ENCODE measurements around the gene CAMTA1.

Gene CAMTA1

GRCh38 chr1:7221826-7222694 lies 436.8 kb downstream of the CAMTA1 start:
- DNase-seq = no peak

GRCh38 chr1:7222695-7223015 lies 437.4 kb downstream of the CAMTA1 start:
- no peak for DNase-seq

DNA sequence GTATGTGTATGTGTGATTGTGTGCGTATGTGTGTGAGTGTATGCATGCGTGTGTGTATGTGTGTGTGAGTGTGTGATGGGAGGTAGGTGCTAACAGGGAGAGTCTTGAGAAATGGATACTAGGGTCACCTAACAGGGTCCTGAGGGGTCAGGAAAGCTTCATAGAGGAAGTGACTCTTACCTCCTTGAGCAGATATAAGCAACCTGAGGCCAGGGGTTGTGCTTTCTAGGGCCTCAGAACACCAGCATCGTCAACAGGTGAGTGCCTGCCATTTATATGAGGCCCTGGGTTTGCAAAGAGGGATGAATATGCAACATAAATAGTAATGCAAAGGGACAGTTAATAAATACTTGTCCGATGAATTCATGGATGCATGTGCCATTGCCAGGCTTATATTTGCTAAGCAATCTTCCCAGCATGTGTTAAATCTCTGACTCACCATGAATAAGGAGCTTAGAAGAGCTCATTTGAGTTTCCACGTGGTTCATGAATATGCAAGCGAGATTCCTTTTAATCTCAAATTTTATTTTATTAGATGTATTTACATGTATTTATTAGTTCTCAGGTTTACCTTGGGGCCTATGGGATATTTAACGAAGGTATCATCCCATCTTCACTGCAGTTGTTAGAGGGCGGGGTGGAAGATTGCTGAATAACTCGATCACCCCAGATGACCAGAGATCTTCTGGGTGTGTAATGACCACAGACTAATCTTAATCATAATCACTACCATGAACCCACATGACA lies 438.3 kb downstream of the CAMTA1 start:
- DNase-seq = no peak

- peak; percentile 50 for DNase-seq
Measured at GRCh38 chr1:7224081-7224534, 438.9 kb downstream of the CAMTA1 start.

GRCh38 chr1:7224644-7225043 lies 439.4 kb downstream of the CAMTA1 start:
- DNase-seq = no peak

DNA sequence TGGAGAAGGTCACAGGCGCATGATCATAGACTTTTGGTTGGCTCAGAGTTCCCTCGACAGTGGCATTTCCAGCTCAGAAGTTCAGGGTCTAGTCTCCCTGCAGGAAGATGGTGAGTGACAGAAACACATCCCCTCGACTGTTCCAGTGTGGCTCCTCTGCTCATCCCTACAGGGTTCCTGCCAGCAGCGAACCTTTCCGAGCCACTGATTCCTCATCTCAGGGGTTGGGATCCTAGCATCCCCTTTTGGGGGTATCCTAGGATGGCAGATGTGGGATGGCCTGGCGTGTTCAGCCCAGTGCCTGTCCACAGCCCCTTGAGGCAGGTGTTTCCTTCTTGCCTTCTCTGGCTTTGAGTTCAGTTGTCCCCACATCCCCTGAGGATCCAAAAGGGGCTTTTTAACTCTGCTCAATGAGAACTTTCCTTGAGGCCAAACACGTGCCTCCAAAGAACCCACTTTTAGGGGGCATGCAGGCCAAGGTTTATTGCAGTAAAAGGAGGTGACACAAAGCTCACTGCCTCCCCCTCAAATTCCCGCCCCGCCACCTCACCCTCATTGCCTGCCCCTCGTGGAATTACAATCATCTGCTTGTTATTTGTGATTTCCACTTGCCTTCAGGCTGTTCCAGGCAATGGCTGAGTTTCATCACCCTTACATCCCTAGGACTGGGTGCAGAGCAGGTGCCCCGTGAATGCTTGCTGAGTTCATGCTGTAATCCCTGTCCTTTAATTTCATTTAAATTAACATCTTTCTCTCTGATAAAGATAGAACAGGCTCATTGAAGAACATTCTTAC lies 440.7 kb downstream of the CAMTA1 start:
- DNase-seq = no peak

DNA sequence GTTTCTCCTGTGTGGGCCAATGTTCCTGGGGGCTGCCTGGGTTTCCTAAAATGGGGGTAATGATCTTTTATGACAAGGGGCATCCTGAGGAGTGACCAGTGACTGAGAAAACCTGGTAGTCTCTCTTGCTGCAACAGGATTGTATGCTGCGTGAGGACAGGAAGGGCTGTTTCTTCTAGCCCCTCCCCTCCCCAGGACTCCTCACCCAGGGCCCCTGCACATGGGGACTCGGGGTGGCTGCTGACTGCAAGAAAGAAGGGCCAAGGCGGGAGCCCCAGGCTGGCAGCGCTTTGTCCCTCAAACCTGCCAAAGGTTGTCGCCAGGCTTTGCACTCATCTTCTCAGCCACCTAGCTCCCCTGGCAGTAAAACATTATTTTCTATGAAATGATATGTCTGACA lies 442.4 kb downstream of the CAMTA1 start:
- DNase-seq = no peak

- no peak for DNase-seq
Measured at GRCh38 chr1:7228252-7228961, 443.2 kb downstream of the CAMTA1 start.

DNA sequence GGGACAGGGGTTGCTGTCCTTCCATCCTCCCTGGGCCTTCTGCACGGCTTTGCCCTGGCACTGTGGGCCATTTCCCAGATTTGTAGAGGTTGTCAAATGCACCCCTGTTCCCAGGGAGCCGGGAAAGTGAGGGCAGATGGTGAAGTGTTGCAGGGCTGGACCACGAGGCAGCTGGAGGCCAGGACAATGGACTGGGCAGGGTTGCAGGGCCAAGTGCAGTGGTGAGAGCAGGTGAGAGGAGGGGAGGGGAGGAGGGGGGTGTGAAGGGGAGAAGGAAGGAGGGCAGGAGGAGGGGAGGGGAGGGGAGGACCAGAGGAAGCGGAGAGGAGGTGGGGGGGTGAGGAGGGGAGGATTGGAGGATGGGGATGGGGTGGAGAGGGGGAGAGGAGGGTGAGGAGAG lies 443.9 kb downstream of the CAMTA1 start:
- no peak for DNase-seq

GRCh38 chr1:7229696-7230631 lies 444.7 kb downstream of the CAMTA1 start:
- peak; percentile 51 for DNase-seq

DNA sequence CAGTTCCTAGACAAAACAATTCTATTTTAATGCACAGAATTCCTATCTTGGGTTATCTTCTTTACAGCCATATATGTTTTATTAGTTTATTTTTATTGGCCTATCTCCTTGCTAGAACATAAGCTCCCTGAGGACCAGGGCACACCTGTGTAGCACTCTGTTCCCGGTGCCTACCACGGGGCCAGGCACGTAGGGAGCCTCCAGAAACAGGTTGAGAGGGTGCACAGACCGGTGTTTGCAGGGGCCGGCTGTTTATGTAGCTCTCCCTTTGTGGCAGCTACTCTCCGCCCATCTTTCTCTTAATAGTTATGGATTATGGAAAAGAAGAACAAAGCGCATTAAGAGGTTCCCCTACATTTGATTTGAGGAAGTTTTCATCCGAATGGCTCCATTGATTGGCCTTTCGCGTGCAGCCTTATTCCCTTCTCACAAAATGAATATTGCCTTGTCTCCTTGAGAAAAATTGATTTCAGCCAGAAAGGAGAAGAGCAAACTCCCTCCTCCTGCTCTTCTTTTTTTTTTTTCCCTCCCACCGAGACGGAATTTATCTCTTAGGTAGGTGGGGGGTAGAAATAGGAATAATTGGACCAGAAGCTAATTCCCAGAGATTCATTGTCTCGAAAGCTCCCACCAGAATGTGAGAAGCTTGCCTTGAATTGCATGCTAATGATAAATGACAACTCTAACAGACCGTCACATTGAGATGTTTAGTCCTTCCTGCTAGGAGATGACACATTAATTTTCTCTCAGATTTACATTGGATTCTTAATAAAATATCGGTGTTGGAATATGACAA lies 447.4 kb downstream of the CAMTA1 start:
- no peak for DNase-seq

DNA sequence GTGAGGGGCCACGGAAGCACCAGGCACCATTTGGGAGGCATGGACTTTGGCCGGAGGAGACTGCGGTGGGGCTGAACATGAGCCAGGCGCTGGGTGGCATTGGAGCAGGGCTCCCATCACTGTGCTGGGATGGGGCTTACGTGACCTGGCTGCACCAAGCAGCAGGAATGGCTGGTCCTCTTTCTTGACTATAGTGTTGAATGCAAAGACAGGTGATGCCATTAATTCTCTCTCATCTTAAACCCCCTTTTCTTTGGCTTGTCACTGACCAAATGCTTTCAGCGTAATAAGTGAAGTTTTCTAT lies 447.9 kb downstream of the CAMTA1 start:
- DNase-seq = no peak

- DNase-seq = no peak
Measured at GRCh38 chr1:7233646-7234470, 448.6 kb downstream of the CAMTA1 start.

DNA sequence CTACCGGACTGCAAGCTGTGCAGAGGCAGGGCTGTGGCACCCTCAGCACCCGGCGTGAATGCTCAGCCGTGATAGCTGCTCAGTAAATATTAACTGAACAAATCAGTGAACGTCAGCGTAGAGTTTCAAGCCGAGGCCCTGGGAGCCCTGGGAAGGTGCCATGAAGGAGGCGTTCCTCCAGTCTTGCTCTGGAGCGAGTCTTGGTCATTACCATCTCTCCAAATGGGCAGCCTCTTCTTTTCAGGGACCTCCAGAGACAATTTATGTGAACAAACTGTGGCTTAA lies 449.2 kb downstream of the CAMTA1 start:
- no peak for DNase-seq

DNA sequence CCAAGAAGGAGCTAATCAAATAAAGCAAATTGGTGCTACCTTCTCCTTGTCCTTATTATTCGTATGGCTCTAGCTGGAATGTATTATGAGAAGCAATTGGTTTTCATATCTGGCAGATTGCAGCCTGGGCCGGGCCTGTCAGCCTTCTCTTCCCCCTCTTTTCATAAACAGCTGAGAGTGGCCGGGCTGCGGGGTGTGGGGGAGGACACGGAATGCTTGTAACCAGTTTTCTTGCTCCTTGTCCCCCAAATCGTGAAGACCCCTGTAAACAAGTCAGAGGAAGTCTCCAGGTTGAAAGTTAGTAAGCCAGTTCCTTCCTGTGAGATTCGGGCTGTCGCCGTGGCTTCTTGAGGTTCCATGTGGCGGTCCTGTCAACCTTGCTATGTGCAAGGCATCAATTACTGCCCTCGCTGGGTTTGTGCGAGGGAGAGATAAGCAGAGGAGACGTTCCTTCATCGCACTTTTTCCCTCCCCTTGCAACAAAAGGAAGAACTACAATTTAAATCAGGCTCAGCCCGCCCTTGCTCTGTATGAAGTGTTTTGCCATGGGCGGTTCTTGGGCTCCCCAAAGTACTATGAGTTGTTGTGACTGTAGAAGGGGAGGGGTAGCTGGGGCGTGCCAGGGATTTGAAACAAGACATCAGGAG lies 450.7 kb downstream of the CAMTA1 start:
- DNase-seq = no peak

GRCh38 chr1:7236844-7237515 lies 451.7 kb downstream of the CAMTA1 start:
- no peak for DNase-seq

DNA sequence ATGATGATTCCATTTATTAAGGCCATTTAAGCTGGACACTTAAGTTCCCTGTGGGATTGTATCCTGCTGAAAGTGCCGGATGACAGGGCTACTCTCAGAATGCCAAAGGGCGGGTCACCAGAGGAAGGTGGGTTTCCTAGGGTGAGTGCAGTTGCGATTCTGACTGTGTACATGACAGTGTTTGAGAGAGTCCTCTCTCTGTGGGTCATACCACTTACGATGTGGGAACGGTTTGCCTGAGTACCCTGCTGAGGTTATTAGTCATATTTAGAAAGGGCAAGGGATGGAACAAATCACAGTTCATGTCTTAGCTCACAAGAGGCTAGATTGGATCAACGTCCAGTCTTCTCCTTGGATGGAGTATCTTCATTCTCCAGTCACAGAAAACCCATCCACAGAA lies 461.9 kb downstream of the CAMTA1 start:
- DNase-seq = no peak

DNA sequence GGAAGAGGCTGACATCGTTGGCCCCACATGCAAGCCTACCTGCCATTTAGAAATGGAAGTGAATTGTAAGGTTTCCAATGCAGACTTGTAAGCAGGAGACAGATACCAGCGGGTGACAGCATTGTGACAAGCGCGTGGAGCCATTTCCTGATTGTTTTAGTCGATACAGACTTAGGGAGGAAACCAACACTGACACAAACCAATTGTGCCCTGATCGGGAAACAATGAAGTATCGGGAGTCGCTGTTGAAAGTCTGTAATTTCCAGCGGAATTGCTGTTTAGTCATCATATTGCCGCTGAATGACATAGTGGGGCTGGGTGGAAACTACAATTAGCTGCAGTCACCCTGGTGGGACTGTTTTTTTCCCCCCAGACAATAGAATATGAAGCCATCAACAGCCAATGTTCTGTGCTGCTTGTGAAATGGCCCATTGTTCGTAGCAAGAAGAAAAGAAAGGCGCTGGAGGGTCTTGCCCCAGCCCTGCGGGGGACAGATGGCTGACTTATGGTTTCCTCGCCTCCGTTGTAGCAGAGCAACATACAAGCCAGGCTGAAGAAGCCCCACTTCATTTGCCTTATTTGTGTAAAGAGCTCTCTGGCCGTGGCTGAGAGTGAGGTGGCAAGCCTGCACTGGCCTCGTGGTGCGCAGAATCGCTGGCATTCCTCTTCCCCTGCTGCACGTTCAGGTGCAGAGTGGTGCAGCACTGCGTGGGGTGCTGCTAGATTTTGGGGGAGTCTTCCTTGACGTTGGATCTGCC lies 462.7 kb downstream of the CAMTA1 start:
- DNase-seq = no peak
